Fibroblast of lung (primary cell): ENCODE results near the gene KIF1C. TPM values are rescaled to one million over a fixed set of nuclear protein-coding genes. Genes with fewer than 3 reads are reported as not detected.
"Not testable (repeated sequence)": the region's sequence is repeated elsewhere in the genome, so short reads cannot be mapped to it uniquely, and the experiment has no call there.

Source experiments
- DNase-seq, 2 donors: peaks; one replicate each; pipeline versions ENCODE4 v3.0.0 to v3.0.0-alpha.2; 2010; ENCODE audit warnings: low read depth in 2 of 2
- H2AFZ ChIP-seq: 2 replicates; pipeline ENCODE4 v1.5.1; 2012; ENCODE audit warnings: low read length, control low read depth, inconsistent platforms
- H3K27ac ChIP-seq: 2 replicates; pipeline ENCODE4 v1.5.1; 2011; ENCODE audit warnings: low read length, control low read depth; ENCODE audit not compliant: insufficient read depth
- H3K27me3 ChIP-seq: 2 replicates; pipeline ENCODE4 v1.5.1; 2011; ENCODE audit warnings: mild to moderate bottlenecking, low read length; ENCODE audit not compliant: control insufficient read depth, insufficient read depth
- H3K36me3 ChIP-seq: 2 replicates; pipeline ENCODE4 v1.5.1; 2011; ENCODE audit warnings: low read length; ENCODE audit not compliant: control insufficient read depth, insufficient read depth
- H3K4me1 ChIP-seq: 2 replicates; pipeline ENCODE4 v1.5.1; 2011; ENCODE audit warnings: low read length; ENCODE audit not compliant: control insufficient read depth, insufficient read depth; ENCODE audit errors: extremely low read depth
- H3K4me2 ChIP-seq: 2 replicates; pipeline ENCODE4 v1.5.1; 2011; ENCODE audit warnings: low read length, control low read depth; ENCODE audit not compliant: insufficient read depth; ENCODE audit errors: extremely low read depth
- H3K4me3 ChIP-seq, 4 experiments: fragments of 200-600 bp in 1 of 4; sonication (generic) in 1 of 4; replicated peaks in 1 of 4; 2 replicates each; pipeline ENCODE4 v1.5.1; 2011 to 2016; ENCODE audit warnings: low read length in 4 of 4, low read depth in 3 of 4, mild to moderate bottlenecking in 3 of 4, control low read depth in 2 of 4, inconsistent platforms in 1 of 4, mixed read lengths in 1 of 4; ENCODE audit not compliant: insufficient read depth in 1 of 4; ENCODE audit errors: control extremely low read depth in 1 of 4
- H3K79me2 ChIP-seq: 2 replicates; pipeline ENCODE4 v1.5.1; 2012; ENCODE audit warnings: mild to moderate bottlenecking, low read length, inconsistent platforms; ENCODE audit not compliant: control insufficient read depth, insufficient read depth
- H3K9ac ChIP-seq: 2 replicates; pipeline ENCODE4 v1.5.1; 2011; ENCODE audit warnings: mild to moderate bottlenecking, low read length, control low read depth; ENCODE audit not compliant: insufficient read depth
- H3K9me3 ChIP-seq: 2 replicates; pipeline ENCODE4 v1.5.1; 2012; ENCODE audit warnings: low read depth, low read length; ENCODE audit not compliant: control insufficient read depth, insufficient read depth
- H4K20me1 ChIP-seq: 2 replicates; pipeline ENCODE4 v1.5.1; 2011; ENCODE audit warnings: low read length; ENCODE audit not compliant: control insufficient read depth, insufficient read depth; ENCODE audit errors: extremely low read depth
- EZH2 ChIP-seq: IDR thresholded peaks from 2 replicates; pipeline ENCODE4 v1.5.1; 2012; ENCODE audit warnings: low read length, control low read depth, mild to moderate bottlenecking; ENCODE audit errors: missing control alignments
- polyA plus RNA-seq, 2 donors: library from polyadenylated mRNA; depleted of rRNA in 1 of 2; stranded (reverse) in 1 of 2; unstranded in 1 of 2; fragments of >200 nt; gene quantifications; 2 replicates each; pipeline ENCODE4 v1.2.1, GENCODE V29; 2011 to 2012; ENCODE audit warnings: missing spikeins in 1 of 2
- total RNA-seq: library from RNA; depleted of rRNA; stranded (reverse); fragments of >200 nt; gene quantifications from 2 replicates; pipeline ENCODE4 v1.2.1, GENCODE V29; 2014
- TF ChIP-seq, protein P1 (sequence below), 2 donors: IDR thresholded peaks in 1 of 2; conservative IDR thresholded peaks in 1 of 2; 1 replicate in 1 of 2; 2 replicates in 1 of 2; pipeline ENCODE4 v1.5.1; 2011 to 2012; ENCODE audit warnings: low read length in 2 of 2, control low read depth in 1 of 2, inconsistent platforms in 1 of 2, low read depth in 1 of 2, mild to moderate bottlenecking in 1 of 2

KIF1C gene
- total and polyA plus RNA-seq, 2 donors (not counting 1 experiment from before 2014, with no cell fraction given): 70.5 to 86.0 TPM

DNA sequence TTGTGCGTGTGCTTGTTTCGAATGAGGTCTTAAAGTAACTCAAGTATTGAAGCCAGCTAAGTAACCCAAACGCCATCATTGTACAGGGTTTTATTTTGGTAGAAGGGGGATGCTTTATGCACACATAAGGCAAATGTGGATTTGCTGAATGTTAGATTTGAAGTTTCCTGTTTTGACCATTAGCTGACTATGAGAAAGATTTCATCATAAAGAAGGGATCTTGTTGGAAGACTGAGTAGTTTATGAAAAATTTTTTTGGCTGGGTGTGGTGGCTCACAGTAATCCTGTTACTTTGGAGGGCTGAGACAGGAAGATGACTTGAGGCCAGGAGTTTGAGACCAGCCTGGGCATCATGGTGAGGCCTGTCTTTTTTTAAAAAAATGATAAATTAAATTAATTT lies 70.5 kb downstream of the KIF1C start:
- TF ChIP-seq EZH2: no peak
- TF ChIP-seq, protein P1, sequence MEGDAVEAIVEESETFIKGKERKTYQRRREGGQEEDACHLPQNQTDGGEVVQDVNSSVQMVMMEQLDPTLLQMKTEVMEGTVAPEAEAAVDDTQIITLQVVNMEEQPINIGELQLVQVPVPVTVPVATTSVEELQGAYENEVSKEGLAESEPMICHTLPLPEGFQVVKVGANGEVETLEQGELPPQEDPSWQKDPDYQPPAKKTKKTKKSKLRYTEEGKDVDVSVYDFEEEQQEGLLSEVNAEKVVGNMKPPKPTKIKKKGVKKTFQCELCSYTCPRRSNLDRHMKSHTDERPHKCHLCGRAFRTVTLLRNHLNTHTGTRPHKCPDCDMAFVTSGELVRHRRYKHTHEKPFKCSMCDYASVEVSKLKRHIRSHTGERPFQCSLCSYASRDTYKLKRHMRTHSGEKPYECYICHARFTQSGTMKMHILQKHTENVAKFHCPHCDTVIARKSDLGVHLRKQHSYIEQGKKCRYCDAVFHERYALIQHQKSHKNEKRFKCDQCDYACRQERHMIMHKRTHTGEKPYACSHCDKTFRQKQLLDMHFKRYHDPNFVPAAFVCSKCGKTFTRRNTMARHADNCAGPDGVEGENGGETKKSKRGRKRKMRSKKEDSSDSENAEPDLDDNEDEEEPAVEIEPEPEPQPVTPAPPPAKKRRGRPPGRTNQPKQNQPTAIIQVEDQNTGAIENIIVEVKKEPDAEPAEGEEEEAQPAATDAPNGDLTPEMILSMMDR (conservative IDR thresholded peaks at IDR 0.05 in 1 of 2, IDR thresholded peaks at IDR 0.05 in 1 of 2; ENCODE audit: low read depth in 1 of 2, low read length in 2 of 2): no peak
- DNase-seq: no peak
- no peaks in the 10 kb centered on the region for H3K79me2 ChIP-seq

DNA sequence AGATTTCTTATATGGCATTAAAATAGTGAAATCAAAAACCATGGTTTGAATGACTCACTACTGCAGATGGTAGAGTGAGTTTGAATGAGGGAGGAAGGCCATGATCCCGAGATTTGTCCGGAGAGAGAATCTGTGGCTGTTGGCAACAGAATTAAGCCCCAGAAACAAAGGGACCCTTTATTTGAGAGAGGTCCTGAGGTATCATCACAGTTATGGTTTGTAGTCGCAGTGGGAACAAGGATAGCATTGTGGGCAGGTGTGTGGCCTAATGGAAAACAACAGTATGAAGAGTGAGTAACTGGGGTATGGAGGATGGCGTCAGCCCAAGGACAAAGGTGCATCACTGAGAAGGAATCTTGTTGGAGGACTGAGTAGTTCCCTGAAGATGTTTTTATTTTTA lies 72.0 kb downstream of the KIF1C start:
- no peak overlapping the region for H3K4me3 ChIP-seq
- no peak overlapping the region for H3K27ac ChIP-seq
- no peak overlapping the region for H3K9ac ChIP-seq
- H3K4me1 ChIP-seq: no peaks in the 10 kb centered on the region
- no peaks in the 10 kb centered on the region for H3K79me2 ChIP-seq
- no peaks in the 10 kb centered on the region for H3K36me3 ChIP-seq
- no peak for TF ChIP-seq EZH2
- TF ChIP-seq, protein P1 (conservative IDR thresholded peaks at IDR 0.05 in 1 of 2, IDR thresholded peaks at IDR 0.05 in 1 of 2; ENCODE audit: low read depth in 1 of 2, low read length in 2 of 2): no peak
- H3K4me2 ChIP-seq: no peak overlapping the region
- no peak for DNase-seq
- no peaks in the 10 kb centered on the region for H3K9me3 ChIP-seq
- H2AFZ ChIP-seq: no peak overlapping the region
- no peaks in the 10 kb centered on the region for H3K27me3 ChIP-seq
- no peaks in the 10 kb centered on the region for H4K20me1 ChIP-seq

More for the DNA sequence above, 70.5 kb downstream of the KIF1C start:
- no peaks in the 10 kb centered on the region for H3K4me1 ChIP-seq
- no peaks in the 10 kb centered on the region for H4K20me1 ChIP-seq
- H2AFZ ChIP-seq: no peak overlapping the region
- H3K9ac ChIP-seq: no peak overlapping the region
- H3K9me3 ChIP-seq: no peaks in the 10 kb centered on the region
- no peak overlapping the region for H3K27ac ChIP-seq
- no peak overlapping the region for H3K4me3 ChIP-seq
- H3K27me3 ChIP-seq: no peaks in the 10 kb centered on the region
- H3K36me3 ChIP-seq: no peaks in the 10 kb centered on the region
- H3K4me2 ChIP-seq: no peak overlapping the region

DNA sequence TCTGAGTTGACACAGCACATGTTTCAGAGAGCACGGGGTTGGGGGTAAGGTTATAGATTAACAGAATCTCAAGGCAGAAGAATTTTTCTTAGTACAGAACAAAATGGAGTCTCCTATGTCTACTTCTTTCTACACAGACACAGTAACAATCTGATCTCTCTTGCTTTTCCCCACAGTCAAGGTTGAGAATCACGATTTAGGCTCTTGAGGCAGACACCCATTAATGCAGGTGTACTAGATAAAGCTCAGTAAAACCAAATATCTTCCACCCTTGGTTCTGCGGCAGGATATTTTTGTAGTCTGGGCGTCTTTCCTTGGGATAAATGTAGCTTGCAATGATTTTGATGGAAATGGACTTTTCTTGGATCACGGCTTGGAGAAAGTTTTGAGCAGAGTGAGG lies 77.7 kb downstream of the KIF1C start:
- not testable (repeated sequence) for DNase-seq, H3K9me3 ChIP-seq, H3K4me1 ChIP-seq, H3K4me3 ChIP-seq, H3K79me2 ChIP-seq, H3K9ac ChIP-seq, H2AFZ ChIP-seq, H3K27me3 ChIP-seq, H3K36me3 ChIP-seq, H3K4me2 ChIP-seq, H4K20me1 ChIP-seq, H3K27ac ChIP-seq

DNA sequence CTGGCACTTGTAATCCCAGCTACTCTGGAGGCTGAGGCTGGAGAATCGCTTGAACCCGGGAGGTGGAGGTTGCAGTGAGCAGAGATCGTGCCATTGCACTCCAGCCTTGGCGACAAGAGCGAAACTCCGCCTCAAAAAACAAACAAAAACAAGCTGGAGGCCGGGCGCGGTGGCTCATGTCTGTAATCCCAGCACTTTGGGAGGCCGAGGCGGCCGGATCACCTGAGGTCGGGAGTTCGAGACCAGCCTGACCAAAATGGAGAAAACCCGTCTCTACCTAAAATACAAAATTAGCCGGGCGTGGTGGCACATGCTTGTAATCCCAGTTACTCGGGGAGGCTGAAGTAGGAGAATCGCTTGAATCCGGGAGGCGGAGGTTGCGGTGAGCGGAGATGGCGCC lies 79.5 kb downstream of the KIF1C start:
- H3K4me3 ChIP-seq, H4K20me1 ChIP-seq, H3K9me3 ChIP-seq, H3K27ac ChIP-seq, H3K9ac ChIP-seq, H3K79me2 ChIP-seq, H3K36me3 ChIP-seq, H2AFZ ChIP-seq, H3K4me2 ChIP-seq, H3K27me3 ChIP-seq, DNase-seq, H3K4me1 ChIP-seq: not testable (repeated sequence)
